DMS53 treated with DMSO at 0.1 percent for 48 hours (cell line): ENCODE data around the gene ELP4.

ENCODE experiments used
- DNase-seq: peaks from one replicate; lab custom pipeline; 2025; ENCODE audit not compliant: unreplicated experiment; lab: John Stamatoyannopoulos, UW

Gene ELP4

GRCh38 chr11:31821235-31821764, 311.7 kb downstream of the ELP4 start:
- DNase-seq = no peak

- DNase-seq = no peak
Observed at GRCh38 chr11:31821766-31822165, 312.2 kb downstream of the ELP4 start.

GRCh38 chr11:31822175-31822926, 312.8 kb downstream of the ELP4 start:
- DNase-seq = no peak

- no peak for DNase-seq
Observed at GRCh38 chr11:31822927-31823643, 313.5 kb downstream of the ELP4 start.

GRCh38 chr11:31823644-31824331, 314.2 kb downstream of the ELP4 start:
- no peak for DNase-seq

- DNase-seq = no peak
Observed at GRCh38 chr11:31824332-31824878, 314.8 kb downstream of the ELP4 start.

- DNase-seq = no peak
Observed at GRCh38 chr11:31824879-31825837, 315.6 kb downstream of the ELP4 start.

GRCh38 chr11:31825838-31826484, 316.4 kb downstream of the ELP4 start:
- no peak for DNase-seq

GRCh38 chr11:31826536-31827438, 317.2 kb downstream of the ELP4 start:
- DNase-seq = no peak

- DNase-seq = no peak
Observed at GRCh38 chr11:31827455-31828206, 318.1 kb downstream of the ELP4 start.

- no peak for DNase-seq
Observed at GRCh38 chr11:31828217-31828616, 318.6 kb downstream of the ELP4 start.

GRCh38 chr11:31830406-31830805, 320.8 kb downstream of the ELP4 start:
- no peak for DNase-seq

GRCh38 chr11:31834237-31834636, 324.7 kb downstream of the ELP4 start:
- no peak for DNase-seq
